ENCODE results near the gene AGBL5. TPM values are rescaled to one million over a fixed set of nuclear protein-coding genes. Genes with fewer than 3 reads are reported as not detected.
A peak's percentile ranks its signal among the peaks of the same experiment; 100 is the strongest.

The AGBL5 gene
- total and polyA plus RNA-seq, 10 donors = 7.1 to 18.6 (median 12.7) TPM

- DNase-seq = no peak
- Histone ChIP-seq H3K36me3 (peaks cover 0 to 70% (median 16%) of the 10 kb centered on the region in 6 donors), H3K4me1 (peaks cover 0 to 12% (median 0%) of the 10 kb centered on the region in 6 donors), H3K9me3 (no peaks in the 10 kb centered on the region), H3K27me3 (replicated peaks in 1 of 7) (no peaks in the 10 kb centered on the region), H3K4me3 (no peak overlapping the region), H3K27ac (no peak overlapping the region)
- WGBS, 5 donors = 86 to 95% (median 90%) methylated on average over 17 to 18 of the region's 18 CpGs
- intact Hi-C loops (cut with DNase I; ENCODE audit: low total_unique reads) = no loop called here
- TF ChIP-seq POLR2A (IDR thresholded peaks at IDR 0.05) (no peak), POLR2AphosphoS5 (IDR thresholded peaks at IDR 0.05) (no peak), CTCF (IDR thresholded peaks at IDR 0.05 in 8 of 11, conservative IDR thresholded peaks at IDR 0.05 in 3 of 11) (no peak)
These were observed 27.3 kb upstream of the AGBL5 start for GRCh38 chr2:27024188-27024587.

- Histone ChIP-seq H3K27me3 (replicated peaks in 1 of 7) (no peaks in the 10 kb centered on the region), H3K9me3 (no peaks in the 10 kb centered on the region), H3K4me3 (no peak overlapping the region), H3K27ac (no peak overlapping the region), H3K36me3 (peaks cover 0 to 70% (median 16%) of the 10 kb centered on the region in 6 donors), H3K4me1 (peaks cover 0 to 19% (median 0%) of the 10 kb centered on the region in 6 donors)
- intact Hi-C loops (cut with DNase I; ENCODE audit: low total_unique reads) = no loop called here
- TF ChIP-seq POLR2A (IDR thresholded peaks at IDR 0.05) = no peak
- no peak for TF ChIP-seq POLR2AphosphoS5 (IDR thresholded peaks at IDR 0.05)
- TF ChIP-seq CTCF (IDR thresholded peaks at IDR 0.05 in 8 of 11, conservative IDR thresholded peaks at IDR 0.05 in 3 of 11) = no peak
- WGBS, 5 donors = 91 to 95% (median 92%) methylated on average over 12 of the region's 12 CpGs
- no peak for DNase-seq
These were observed 26.7 kb upstream of the AGBL5 start for GRCh38 chr2:27024812-27025211.

DNA sequence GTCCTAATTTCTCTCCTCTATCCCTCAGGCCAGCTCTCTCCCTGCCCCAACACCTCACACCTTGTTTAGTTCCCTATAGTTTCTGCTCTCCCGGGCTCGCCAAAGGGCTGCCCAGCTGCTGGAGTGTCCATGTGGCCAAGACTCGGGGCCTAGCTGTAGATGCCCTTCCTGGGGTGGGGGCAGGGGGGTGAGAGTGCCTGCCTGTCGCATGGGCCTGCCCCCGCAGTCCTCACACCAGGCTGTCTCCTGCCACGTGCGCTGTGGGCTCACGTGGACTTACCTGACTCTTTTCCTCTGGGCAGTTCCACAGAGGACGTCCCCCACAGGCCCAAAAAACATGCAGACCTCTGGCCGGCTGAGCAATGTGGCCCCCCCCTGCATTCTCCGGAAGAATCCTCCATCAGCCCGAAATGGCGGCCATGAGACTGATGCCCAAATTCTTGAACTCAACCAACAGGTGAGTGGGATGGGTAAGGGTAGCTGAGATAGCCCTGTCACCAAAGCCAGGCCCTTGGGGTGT lies 26.1 kb upstream of the AGBL5 start:
- intact Hi-C loops (cut with DNase I; ENCODE audit: low total_unique reads) = no loop called here
- H3K36me3 ChIP-seq = peaks cover 0 to 70% (median 16%) of the 10 kb centered on the region in 6 donors
- H3K27ac ChIP-seq = no peak overlapping the region
- no peaks in the 10 kb centered on the region for H3K27me3 ChIP-seq (replicated peaks in 1 of 7)
- no peaks in the 10 kb centered on the region for H3K9me3 ChIP-seq
- H3K4me1 ChIP-seq = peaks cover 0 to 24% (median 0%) of the 10 kb centered on the region in 6 donors
- no peak for TF ChIP-seq POLR2AphosphoS5 (IDR thresholded peaks at IDR 0.05)
- TF ChIP-seq POLR2A (IDR thresholded peaks at IDR 0.05) = no peak
- TF ChIP-seq CTCF (IDR thresholded peaks at IDR 0.05 in 8 of 11, conservative IDR thresholded peaks at IDR 0.05 in 3 of 11) = no peak
- no peak overlapping the region for H3K4me3 ChIP-seq
- no peak for DNase-seq
- WGBS, 5 donors = 90 to 94% (median 93%) methylated on average over 9 to 13 of the region's 13 CpGs

DNA sequence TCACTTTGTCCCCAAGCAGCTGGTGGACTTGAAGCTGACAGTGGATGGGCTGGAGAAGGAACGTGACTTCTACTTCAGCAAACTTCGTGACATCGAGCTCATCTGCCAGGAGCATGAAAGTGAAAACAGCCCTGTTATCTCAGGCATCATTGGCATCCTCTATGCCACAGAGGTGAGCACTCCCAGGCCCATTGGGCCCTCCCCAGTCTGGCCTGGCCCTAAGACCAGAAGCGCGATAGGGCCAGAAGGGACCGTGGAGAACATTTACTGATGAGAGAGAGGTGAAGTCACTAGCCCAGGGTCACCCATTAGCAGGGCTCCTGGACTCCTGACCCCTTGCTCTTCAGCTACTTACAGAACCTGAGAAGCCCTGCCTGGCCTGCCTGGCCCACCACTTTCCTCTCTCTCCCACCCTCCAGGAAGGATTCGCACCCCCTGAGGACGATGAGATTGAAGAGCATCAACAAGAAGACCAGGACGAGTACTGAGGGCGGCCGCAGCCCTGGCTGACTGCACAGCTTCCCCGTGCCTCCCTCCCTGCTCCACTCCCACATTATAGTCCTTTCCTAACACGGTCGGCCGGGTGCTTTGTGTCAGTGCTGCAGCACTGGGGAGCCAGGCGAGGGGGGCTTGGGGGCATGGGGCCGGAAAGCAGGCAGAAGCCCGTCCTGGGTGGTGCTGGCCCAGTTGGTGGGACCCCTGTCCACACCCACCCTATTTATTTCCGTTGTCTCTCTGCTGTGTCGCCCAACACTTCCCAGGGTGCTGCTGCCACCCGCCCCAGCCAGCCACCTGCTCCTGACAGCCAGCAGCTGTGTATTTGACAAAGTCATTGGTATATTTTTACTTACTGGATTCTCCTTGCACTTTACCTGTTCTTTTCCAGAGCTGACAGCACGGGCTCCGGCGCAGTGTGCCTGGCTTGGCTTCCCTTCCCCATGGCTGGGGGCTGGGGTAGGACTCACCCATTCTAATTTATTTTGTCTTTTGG lies 25.3 kb upstream of the AGBL5 start:
- H3K4me1 ChIP-seq = peaks cover 0 to 20% (median 2%) of the 10 kb centered on the region in 6 donors
- peaks cover 0 to 70% (median 16%) of the 10 kb centered on the region in 6 donors for H3K36me3 ChIP-seq
- H3K9me3 ChIP-seq = no peaks in the 10 kb centered on the region
- TF ChIP-seq CTCF (IDR thresholded peaks at IDR 0.05 in 8 of 11, conservative IDR thresholded peaks at IDR 0.05 in 3 of 11) (no peak), POLR2AphosphoS5 (IDR thresholded peaks at IDR 0.05) (peak in 1 of 3 donors; percentile 14)
- intact Hi-C loops (cut with DNase I; ENCODE audit: low total_unique reads) = no loop called here
- H3K4me3 ChIP-seq = no peak overlapping the region
- DNase-seq = no peak
- 88 to 96% (median 93%) methylated on average over 21 to 24 of the region's 24 CpGs for WGBS, 5 donors
- H3K27me3 ChIP-seq (replicated peaks in 1 of 7) = no peaks in the 10 kb centered on the region
- H3K27ac ChIP-seq = no peak overlapping the region

Measured in spleen (tissue), 11 donors.